Astrocyte of the spinal cord (primary cell): ENCODE data around the gene HSF2BP.
"Not testable (repeated sequence)": the region's sequence is repeated elsewhere in the genome, so short reads cannot be mapped to it uniquely, and the experiment has no call there.

Source experiments
- DNase-seq: peaks from one replicate; pipeline ENCODE4 v3.0.0; 2011; ENCODE audit warnings: low read depth, low spot score
- H3K4me3 ChIP-seq: 2 replicates; pipeline ENCODE4 v1.5.1; 2011; ENCODE audit warnings: low read depth, mild to moderate bottlenecking, low read length, moderate library complexity
- in situ Hi-C: cut with HindIII; loops from 2 replicates; pipeline ENCODE4 v1.10.0; 2017; ENCODE audit warnings: low sequenced_read_pairs
- TF ChIP-seq, protein P1 (sequence below): IDR thresholded peaks from 2 replicates; pipeline ENCODE4 v1.5.1; 2012; ENCODE audit warnings: low read depth, mild to moderate bottlenecking, low read length, inconsistent platforms

Gene HSF2BP

DNA sequence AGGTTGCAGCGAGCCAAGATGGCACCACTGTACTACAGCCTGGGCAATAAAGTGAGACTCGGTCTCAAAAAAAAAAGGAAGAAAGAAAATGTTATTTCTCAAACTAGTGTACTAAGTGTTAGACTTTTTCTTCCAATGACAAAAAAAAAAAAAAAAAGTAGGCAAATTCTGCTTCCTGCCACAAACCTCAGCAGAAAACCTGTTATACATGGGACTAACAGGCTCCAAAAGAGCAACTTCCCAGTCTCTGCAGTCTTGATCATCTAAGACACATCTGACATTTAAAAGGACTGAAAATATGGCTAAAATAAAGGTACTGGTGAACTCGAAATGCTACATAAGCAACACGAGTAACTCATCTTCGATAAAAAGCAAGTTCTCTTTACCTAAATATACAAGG lies 59.6 kb downstream of the HSF2BP start:
- in situ Hi-C loops = no loop called here
- TF ChIP-seq, protein P1, sequence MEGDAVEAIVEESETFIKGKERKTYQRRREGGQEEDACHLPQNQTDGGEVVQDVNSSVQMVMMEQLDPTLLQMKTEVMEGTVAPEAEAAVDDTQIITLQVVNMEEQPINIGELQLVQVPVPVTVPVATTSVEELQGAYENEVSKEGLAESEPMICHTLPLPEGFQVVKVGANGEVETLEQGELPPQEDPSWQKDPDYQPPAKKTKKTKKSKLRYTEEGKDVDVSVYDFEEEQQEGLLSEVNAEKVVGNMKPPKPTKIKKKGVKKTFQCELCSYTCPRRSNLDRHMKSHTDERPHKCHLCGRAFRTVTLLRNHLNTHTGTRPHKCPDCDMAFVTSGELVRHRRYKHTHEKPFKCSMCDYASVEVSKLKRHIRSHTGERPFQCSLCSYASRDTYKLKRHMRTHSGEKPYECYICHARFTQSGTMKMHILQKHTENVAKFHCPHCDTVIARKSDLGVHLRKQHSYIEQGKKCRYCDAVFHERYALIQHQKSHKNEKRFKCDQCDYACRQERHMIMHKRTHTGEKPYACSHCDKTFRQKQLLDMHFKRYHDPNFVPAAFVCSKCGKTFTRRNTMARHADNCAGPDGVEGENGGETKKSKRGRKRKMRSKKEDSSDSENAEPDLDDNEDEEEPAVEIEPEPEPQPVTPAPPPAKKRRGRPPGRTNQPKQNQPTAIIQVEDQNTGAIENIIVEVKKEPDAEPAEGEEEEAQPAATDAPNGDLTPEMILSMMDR = no peak
- peak; percentile 43 for DNase-seq
- no peak overlapping the region for H3K4me3 ChIP-seq

DNA sequence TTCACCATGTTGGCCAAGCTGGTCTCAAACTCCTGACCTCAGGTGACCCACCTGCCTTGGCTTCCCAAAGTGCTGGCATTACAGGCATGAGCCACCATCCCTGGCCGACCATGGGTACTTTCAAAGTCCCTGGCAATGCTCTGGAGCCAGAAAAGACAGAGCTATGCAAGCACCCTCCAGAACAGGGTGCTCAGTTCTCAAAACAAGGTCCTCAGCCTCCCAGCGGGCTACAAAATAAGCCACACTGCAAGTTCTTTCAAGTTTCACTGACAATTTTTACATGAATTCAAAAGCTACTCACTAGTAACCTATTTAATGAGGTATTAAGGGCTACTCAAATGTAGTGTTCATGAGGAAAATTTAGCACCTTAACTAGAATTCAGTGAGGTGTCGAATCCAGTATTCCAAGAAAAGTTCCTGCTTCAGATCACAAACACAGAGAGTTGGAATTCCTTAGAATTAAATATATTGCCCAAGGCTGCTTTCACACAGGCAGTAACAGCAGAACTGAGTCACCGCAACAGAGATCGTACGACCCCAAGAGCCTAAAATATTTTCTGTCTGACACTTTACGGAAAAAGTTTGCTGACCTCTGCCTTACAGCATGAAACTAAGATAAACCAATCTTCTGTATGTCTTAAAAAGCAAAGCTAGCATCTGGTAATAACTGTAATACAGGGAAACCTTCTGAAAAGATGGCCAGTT lies 60.7 kb downstream of the HSF2BP start:
- no peak overlapping the region for H3K4me3 ChIP-seq
- TF ChIP-seq, protein P1 = no peak
- in situ Hi-C loops = no loop called here
- DNase-seq = peak; percentile 75

DNA sequence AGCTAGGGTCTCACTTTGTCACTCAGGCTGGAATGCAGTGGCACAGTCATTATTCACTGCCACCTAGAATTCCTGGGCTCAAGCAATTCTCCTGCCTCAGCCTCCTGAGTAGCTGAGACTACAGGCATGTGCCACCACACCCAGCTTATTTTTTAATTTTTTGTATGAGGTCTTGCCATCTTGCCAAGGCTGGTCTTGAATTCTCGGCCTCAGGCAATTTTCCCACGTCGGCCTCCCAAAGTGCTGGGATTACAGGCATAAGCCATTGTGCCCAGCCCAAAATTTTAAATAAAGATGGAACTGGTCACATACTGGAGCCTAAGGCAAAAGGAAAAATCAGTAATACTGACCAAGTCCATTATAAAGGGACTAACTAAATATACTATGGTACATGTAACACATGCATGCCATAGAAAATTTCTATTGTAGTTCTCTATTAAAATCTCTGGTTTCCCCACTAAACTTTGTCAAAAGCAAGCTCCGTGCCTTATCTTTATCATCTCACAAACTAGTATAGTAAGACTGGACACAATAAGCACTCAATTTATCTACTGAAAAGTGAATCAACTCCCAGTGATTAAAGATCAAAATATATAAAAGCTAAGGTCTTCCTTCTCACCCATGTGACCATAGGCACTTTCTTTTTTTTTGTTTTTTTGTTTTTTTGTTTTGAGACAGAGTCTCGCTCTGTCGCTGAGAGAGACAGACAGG lies 61.6 kb downstream of the HSF2BP start:
- TF ChIP-seq, protein P1 = no peak
- no peak overlapping the region for H3K4me3 ChIP-seq
- DNase-seq = no peak
- in situ Hi-C loops = no loop called here

DNA sequence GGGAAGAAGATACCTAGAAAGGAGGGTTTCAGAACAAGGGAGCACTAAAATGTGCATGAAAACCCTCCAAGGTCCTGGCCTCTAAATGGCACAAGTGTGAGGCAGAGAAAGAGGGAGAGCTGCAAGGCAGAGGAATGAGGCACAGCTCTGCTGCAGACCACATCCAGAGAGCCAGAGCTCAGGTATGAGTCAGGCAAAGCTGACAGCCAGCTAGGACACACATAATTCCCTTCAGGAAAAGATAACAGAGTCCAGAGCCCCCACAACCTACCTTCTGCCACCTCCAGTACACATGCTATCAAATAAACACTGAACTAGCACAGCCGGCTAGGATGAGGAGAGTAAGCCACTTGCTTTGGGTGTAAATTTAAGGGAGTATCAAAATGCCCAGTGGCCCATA lies 62.2 kb downstream of the HSF2BP start:
- peak; percentile 85 for DNase-seq
- TF ChIP-seq, protein P1 = no peak
- in situ Hi-C loops = no loop called here
- no peak overlapping the region for H3K4me3 ChIP-seq

DNA sequence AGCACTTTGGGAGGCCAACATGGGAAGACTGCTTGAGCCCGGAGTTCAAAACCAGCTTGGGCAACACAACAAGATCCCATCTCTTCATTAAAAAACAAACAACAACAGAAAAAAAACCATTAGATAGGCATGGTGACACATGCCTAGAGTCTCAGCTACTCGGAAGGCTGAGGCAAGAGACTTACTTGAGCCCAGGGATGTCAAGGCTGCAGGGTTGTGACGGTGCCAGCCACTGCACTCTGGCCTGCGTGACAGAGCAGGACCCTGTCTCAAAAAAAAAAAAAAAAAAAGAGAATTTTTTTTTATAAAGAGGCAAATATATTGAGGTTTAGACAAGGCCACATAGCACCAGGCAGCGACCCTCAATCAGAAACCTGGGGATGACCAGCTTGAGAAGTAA lies 62.7 kb downstream of the HSF2BP start:
- no peak for DNase-seq
- TF ChIP-seq, protein P1 = no peak
- in situ Hi-C loops = no loop called here

DNA sequence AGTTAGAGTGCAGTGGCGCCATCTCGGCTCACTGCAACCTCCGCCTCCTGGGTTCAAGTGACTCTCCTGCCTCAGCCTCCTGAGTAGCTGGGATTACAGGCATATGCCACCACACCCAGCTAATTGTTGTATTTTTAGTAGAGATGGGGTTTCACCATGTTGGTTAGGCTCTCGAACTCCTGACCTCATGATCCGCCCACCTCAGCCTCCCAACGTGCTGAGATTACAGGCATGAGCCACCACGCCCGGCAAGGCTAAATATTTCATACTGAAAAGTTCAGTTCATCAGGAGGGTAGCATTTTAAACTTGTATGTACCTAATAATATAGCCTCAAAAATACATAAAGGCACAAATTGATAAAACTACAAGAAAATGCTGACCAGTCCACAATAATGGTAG lies 63.5 kb downstream of the HSF2BP start:
- H3K4me3 ChIP-seq, in situ Hi-C loops, DNase-seq: not testable (repeated sequence)

More for the DNA sequence above, 62.7 kb downstream of the HSF2BP start:
- H3K4me3 ChIP-seq = no peak overlapping the region

DNA sequence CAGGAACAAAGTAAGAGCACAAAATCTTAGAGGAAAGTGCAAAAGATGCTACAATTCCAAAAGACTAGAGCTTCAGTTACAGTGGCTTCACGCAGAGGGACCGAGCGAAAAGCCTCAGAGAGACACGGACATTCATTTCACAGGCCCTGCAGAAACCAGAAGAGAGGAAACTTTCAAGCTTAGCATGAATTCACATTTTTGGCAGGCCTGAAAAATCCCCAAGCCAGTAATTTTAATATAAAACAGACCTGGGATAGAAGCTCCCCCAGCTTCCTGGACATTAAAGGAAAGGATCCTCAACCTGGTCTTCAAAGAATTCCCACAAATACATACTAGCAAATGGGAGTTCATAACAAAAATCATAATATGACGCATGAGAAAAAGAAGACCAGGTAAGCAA lies 66.2 kb downstream of the HSF2BP start:
- DNase-seq = no peak
- TF ChIP-seq, protein P1 = no peak
- in situ Hi-C loops = no loop called here
- no peak overlapping the region for H3K4me3 ChIP-seq
